Measurements from ENCODE around the gene PLEKHG5.
"Not testable (repeated sequence)": the region's sequence is repeated elsewhere in the genome, so short reads cannot be mapped to it uniquely, and the experiment has no call there.

The PLEKHG5 gene

DNA sequence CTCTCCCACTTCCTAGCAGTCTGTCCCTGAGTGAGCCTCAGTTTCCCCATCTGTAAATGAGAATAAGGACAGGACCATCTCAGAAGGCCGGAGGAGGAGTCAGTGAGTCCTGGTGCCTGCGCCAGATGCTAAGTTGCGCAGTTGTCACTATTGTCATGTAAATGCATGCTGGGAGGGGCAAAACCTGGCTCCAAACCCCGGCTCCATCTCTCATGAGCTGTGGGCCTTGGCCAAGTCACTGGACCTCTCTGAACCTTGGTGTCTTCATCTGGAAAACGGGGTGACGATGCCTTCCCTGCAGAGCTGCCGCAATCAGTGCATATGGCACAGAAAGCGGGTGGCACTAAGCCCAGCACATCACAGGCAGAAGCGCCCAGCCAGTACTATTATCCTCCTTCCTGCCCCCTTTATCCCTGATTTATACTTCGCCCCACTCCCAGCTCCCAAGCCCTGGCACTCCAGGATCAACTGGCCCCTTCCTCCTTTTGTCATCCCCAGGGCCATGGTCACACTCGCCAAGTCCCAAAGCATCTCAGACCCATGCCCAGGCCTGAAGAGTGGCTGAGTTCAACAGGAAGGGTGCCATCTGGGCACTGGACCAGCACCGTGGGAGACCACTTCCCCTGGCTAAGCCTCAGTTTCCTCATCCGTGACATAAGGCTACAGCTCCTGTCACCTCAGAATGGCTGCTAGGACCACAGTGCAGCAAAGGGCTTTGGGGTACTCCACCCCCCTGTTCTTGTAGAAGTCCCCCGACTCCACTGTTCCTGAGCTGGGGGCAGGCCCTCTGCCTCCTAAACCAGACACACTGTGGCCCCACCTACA, 4.3 kb upstream of the PLEKHG5 start:
- no peak for DNase-seq

DNA sequence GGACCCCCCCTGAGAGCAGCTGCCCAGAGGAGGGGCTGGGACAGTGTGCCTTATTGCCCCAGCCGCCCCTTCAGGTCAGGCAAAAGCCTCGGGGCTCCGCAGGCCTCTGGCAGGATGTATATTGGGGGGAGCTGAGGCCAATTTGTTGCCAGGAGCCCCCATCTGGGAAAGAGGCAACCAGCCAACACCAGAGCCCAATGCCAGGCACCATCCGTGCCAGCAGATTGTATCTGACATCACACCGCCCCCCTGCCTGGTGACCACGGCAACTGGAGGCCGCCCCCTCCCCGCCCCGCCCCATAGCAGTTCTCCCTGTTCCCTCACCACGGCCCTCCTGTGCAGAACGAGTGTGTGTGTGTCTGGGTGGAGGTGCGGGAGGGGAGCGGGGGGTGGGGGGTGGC, 3.6 kb upstream of the PLEKHG5 start:
- DNase-seq, result no peak

DNA sequence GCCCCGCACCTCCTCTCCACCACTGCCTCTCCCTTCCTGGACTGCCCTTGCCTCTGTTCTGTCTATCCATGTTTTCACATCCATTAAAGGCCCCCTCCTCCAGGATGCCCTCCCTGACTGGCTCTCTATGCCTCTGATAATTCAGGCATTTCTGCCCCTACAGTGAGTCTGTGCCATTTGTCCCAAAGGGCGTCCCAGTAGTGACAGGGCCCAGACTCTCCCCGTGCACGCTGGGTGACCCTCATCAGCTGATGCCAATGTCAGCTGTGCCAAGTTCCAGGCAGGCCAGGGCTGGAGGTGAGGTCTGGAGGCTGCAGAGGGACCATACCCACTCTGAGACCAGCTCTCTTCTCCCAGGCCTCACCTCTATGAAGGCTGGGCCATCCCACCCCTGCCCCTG, 3.2 kb upstream of the PLEKHG5 start:
- DNase-seq, result no peak

DNA sequence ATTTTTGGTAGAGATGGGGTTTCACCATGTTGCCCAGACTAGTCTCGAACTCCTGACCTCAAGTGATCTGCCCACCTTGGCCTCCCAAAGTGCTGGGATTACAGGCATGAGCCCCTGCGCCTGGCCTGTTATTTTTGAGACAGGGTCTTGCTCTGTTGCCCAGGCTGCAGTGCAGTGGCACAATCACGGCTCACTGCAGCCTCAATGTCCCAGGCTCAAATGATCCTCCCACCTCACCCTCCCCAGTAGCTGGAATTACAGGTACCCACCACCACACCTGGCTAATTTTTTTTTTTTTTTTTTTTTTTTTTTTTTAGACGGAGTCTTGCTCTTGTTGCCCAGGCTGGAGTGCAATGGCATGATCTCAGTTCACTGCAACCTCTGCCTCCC, 2.4 kb upstream of the PLEKHG5 start:
- not testable (repeated sequence) for DNase-seq

DNA sequence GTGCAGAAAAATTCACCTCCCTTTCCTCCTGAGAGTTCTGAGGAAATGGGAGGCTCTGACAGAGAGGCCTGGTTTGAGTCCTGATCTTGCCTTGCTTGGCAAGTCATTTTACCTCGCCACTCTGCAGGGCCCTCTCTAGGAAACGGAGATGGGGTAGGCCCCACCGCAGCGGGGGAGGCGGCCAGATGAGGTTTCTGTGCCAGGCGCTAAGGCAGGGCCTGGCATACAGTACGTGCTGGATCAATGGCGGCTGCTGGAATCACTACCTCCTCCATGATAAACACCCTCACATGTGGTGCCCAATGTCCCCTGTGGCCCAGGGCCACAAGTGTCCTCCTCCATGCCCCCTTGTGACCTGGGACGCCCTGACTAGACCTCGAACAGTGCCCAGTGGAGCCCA, 499 bp upstream of the PLEKHG5 start:
- DNase-seq, result no peak

DNA sequence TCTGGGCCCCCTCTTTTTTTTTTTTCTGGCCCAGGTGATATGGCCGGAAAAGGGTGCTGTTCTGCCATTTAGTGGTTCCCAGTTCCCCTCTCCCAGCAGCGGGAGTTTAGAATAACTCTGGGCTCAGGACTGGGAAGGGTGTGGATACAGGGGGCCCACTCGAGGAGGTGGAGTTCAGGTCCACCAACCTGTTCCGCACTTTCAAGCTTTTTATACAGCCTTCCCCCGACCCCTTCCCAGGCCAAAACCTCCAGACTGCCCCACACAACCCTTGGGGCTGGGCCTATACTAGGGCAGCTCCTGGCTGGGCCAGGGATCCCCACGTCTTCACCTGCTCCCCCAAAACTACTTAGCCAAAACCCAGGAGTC, 402 bp downstream of the PLEKHG5 start:
- no peak for DNase-seq

DNA sequence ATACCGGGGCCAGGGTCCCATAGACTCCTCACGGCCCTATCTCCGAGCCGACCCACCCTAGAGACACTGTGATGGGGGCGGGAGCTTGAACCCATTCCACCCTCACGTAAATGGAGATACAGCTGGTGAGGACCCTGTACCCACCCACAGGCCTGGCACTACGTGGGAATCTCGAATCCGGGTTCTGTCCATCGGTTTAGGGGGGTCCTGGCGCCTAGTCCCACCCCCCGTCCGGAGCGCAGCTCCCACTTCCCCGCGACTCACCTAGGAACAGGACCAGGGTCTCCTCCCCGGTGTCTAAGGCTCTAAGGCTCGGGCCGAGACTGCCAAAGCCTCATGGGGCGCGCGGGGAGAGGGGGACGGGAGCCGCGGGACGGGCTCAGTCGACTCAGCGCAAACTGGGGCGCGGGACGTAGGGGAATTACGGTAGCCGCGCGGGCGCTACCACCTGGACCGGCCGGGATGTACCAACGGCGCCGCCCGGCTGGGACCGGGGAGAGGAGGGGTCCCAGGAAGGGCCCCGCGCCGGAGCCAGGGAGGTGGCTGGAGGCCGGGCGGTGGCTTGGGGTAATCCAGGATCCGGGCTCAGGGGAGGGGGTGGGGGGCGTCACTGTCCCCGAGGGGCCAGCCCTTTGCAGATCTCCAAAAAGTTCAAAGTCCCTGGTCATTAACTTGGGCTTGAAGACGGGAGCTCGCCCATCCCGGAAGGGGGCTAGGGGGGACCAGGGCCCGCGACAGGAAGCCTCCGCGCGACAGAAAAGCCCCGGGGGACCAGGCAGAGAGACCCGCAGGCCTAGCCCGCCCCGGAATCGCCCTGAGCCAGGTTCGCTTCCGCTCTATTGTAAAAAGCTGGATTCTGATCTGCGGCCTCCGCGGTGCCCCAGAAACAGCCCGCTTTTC, 1.0 kb downstream of the PLEKHG5 start:
- peak; percentile 27 for DNase-seq

DNA sequence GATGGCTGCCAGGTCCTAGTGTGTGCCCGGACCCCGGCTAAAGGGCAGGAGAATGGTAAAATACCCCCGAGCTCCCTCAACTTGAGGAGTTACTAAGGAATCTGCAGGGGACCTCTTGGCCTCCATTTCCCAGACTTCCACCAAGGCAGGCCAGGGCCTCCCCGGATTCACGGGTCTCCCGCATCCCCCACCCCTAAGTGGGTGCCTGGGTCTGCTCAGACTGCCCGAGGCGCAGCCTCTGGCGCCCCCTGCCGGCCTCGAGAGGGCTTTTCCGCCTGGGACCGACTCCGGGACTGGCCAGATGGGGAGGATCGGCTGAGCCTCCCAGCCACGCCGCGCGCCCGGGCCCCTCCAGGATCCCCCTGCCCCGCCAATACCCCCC, 1.7 kb downstream of the PLEKHG5 start:
- DNase-seq, result peak; percentile 59

DNA sequence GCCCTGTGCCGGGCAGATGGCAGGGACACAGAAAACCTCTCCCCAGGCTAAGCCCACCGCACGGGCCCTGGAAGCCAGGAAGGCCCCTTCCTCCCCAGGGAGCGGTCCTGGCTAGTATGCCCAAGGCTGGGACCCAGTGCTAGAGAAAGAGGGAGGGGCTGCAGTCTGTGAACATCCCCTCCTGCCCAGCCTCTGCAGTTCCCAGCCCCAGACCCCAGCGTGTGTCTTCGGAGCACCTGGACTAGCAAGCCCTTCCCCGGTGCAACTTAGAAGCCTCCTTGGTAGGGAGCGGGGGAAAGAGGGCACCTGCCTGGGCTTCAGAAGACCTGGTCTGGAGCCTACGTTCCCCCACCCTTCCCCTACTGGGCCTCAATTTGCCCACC, 2.1 kb downstream of the PLEKHG5 start:
- no peak for DNase-seq

DNA sequence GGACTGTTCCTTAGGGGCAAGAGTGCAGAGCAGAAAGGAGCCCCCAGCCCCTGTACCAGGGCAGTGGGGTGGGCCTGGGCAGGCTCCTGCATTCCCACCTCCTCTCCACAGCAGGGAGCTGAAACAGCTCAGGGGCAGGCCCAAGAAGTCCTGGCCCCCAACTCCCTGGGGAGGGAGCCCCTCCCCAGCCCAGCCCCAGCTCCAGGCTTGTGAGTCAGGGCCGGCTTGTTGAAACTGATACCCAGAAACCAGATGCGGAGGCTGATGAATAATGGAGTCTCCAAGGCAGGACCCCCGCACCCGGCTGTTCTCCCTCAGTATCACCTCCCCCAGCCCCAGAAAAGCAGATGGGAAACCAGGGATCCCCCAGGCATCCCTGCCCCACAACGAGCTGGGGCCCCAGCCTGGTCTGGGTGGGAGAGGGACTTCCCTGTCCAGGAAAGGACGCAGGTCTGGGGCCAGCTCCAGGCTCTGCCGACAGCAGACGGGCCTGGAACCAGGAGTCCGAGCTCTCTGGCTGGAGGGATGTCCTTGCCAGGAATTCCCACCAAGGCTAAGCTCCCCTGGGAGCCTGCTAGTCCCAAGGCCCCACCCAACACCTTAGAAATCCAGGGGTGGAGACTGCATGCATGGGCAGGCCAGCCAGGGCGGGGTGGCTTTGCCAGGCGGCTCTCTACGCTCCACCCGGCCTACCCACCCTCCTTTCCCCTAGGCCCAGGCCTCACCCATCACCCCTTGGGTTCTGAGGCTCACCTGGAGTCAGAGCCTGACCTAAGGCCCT, 2.7 kb downstream of the PLEKHG5 start:
- no peak for DNase-seq

DNA sequence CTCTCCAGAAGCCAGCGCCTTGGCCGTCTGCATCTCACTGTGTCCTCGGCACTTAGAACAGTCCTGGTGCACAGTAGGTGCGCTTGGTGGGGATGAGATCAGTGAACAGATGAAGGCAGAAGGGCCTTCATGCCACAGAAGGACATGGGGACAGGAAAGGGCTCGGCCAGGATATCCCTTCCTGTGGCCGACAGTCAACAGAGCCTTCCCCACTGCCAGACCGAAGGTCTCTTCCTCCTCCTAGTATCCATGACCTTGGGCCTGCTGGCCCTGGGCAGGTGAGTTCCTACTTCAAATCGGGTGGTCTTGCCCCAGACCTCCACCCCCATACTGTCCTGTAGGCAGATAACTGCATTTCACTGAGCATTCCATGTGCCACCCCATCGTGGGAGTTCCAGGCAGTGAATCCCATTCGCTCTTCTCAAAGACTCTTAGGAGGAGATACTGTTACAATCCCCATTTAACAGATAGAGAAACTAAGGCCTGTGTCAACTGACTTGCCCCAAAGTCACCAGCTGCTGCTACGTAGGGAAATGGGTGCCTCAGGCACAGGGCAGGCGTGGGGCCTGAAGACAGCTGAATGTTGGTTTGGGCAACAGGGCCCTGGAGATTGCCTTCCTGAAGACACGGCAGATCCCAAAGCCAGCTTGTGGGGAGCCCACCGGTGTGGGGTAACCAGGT, 3.5 kb downstream of the PLEKHG5 start:
- no peak for DNase-seq

DNA sequence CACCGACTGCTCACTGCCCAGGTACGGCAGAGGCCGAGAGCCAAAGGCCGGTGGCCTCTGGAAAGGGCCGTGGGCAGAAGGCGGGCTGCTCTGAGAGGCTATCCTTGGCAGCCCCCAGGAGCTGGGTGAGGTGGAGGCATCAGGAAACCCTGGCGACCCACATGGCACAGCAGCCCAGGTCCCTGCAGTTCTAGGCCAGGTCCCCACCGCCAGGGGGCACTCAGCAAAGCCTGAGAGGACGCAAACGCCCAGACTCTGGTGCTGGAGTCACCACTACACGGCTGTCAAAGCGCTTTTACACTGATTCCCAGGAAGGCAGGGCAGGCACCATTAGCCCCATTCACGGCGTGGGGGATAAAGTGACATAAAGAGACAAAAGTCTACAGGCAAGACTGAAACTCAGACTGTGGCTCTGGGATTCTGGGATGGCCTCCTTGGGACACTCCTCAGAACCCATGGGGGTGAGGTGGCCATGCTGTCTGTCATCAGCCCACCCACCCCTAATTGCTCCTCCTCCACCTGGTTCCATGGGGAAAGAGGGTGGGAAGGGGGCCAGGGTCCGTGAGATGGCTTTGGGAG, 4.9 kb downstream of the PLEKHG5 start:
- peak; percentile 86 for DNase-seq

DNA sequence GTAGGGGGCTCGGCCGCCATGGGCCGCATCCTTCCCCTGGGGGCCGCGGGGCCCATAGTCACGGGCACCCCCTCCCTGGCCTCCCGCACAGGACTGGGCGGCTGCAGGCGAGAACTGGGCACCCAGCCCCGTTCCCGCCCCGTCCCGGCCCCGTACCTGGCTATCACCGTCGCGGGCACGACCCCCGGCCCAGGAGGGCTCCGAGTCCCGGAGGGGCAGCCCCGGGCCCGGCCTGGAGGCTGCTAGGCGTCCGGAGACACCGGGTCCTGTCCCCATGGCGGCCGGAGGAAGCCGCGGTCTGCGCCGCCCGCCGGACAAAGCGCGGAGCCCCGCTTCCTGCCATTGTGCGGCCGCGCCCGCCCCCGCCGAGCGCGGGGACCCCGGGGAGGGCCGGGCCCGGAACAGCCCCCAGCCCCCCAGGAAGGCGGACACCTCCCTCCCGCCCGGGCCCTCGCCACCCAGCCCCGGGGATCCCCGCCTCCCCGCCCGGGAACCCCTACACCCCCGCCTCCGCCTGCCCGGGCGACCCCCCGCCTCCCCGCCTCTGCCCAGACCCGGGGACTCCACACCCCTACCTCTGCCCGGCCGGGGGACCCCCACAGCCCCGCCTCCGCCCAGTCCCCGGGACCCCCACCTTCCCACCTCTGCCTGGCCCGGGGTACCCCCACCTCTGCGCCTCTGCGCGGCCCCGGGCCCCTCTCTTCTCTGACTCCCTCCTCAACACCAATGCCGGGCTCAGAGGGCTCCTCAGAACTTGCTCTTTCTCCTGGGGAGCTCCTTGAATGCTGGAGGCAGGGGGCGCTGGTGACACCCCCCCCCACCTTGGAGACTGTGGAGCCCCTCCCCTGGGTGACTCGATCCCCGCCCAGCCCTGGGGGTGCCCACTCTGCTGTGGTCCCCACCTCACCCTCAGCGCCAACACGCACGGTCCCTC, 6.0 kb downstream of the PLEKHG5 start:
- no peak for DNase-seq

DNA sequence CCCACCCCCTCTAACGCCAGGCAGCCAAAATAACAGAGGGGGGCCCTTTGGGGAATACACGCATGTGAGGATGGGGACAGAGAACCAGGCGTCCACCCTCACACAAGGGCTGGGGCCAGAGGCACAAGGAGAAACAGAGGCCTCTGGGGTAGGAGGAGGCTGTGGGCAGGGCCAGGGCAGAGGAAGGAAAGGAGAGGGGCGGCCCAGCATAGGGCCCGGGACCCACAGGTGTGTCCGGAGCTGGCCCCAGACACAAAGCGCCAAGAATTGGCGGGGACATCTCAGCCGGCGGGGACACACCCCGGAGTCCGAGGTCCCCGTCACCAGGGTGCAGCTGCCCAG, 6.7 kb downstream of the PLEKHG5 start:
- no peak for DNase-seq

DNA sequence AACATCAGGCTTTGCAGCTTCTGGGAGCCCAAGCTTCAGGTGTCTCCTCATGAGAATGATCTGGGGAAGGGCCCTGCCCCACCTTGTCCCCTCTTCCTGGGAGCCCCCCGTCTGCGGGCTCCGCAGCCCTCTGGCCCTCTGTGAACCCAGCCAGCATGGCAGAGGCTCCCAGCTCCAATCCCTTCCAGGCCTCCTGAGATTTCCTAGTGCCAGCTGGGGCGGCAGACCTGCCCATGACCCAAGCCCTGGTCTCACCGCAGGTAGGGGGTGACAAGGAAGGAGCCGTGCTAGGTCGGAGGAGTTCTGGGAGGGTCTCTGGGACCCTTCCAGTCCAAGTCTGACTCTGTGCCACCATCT, 7.7 kb downstream of the PLEKHG5 start:
- no peak for DNase-seq

DNA sequence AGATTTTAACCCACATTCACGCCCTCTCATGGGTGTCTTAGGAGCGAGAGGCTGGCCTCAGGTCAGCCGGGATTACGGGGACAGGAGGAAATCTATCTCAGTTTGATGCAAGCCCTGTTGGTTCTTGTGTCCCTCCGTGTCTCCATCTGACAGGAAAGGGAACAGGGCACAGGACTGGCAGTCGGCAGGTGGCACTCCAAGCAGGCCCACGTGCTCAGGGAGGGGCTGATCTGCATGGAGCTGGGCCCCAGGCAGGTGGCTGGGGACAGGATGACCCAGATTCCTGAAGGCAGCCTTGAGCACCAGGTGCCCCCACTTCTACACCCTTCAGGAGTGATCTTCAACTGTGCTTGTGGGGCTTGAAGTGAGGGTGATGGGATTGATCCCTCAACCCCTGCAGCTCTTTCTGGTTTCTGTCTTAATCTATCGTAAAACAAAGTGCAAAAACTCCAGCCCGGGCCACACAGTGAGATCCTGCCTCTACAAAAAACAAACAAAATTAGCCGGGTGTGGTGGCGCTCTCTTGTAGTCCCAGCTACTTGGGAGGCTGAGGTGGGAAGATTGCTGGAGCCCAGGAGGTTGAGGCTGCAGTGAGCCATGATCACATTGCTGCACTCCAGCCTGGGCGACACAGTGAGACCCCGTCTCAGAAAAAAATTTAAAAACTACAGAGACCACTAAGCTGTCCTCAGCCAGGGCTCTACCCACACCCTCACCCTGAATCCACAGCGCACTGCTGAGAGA, 8.3 kb downstream of the PLEKHG5 start:
- no peak for DNase-seq

DNA sequence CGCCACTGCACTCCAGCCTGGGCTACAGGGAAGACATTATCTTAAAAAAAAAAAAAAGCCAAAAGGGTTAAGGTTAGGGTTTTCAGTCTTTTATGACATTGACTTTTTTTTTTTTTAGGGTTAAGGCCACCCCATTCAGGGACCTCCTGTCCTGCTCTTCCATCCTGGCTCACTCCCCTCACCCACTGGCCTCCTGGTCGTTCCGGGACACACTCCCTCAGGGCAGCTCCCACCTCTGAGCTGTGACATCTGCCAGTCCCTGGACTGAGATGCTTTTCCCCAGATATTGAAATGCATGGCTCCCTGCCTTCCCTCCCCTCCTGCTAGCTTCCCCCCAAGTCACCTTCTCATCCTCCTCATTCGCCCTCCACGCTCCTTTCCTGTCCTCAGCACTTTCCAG, 9.6 kb downstream of the PLEKHG5 start:
- DNase-seq, result no peak

DNA sequence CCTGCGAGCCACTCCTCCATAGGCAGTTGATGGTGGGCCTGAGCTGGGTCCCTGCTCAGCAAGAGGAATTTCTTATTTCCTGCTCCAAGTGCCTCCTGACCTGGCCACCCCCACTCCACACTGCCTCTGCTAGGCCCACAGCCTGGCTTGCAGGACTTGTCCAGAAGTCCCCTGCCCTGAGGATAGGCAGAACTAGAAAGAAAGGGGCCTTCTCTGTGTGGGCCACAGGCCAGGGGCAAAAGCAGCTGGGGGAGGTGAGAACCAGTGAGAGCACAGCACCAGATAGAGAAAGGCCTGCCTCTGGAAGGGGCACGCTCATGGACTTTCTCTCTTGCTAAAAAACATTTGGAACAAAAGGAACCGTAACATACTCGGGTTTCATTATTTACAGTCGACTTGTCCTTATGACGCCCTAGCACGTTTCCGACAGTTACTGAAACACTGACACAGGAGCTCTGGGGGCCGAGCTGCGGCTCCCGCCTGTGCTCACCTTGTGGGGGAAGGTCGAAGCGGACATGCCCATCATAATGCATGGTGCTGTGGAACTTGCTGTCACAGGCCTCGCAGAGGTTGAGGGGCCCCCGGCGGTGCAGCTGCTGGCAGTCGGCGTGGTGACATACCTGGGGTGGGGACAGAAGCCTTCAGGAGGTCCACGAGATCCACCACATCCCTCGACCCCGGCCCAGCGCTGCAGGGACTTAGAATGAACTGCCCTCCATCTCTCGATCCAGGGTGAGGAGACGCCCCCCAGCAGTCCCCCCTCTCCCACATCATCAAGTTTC, 14.2 kb downstream of the PLEKHG5 start:
- DNase-seq, result no peak

DNA sequence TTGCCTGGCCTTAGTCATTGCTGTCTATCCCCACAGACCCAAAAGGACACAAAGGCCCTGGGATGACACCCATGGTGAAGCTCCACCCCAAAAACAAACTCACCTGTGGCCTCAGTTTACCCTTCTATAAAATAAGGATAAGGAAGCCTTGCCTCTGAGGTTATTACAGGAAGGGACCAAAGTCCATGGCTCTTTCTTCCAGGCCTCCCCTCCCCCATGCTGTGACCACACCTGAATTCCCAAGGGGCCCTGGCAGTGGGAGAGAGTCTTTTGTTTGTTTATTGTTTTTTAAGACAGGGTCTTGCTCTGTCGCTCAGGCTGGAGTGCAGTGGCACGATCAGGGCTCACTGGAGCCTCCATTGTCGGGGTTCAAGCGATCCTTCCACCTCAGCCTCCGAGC, 15.0 kb downstream of the PLEKHG5 start:
- no peak for DNase-seq
